WI38 (cell line): ENCODE results near the gene CHRNG.

Experiments used
- H3K4me3 ChIP-seq: 2 replicates; pipeline ENCODE4 v1.5.1; 2011; ENCODE audit warnings: low read depth, mild to moderate bottlenecking, control low read depth, low read length
- CTCF ChIP-seq: IDR thresholded peaks from 2 replicates; pipeline ENCODE4 v1.5.1; 2012; ENCODE audit warnings: low read depth, mild to moderate bottlenecking, control low read depth, low read length

CHRNG gene

GRCh38 chr2:232494542-232494941, 45.0 kb upstream of the CHRNG start:
- H3K4me3 ChIP-seq, result no peak overlapping the region
- TF ChIP-seq CTCF, result no peak

- no peak overlapping the region for H3K4me3 ChIP-seq
- no peak for TF ChIP-seq CTCF
These were observed 44.2 kb upstream of the CHRNG start for GRCh38 chr2:232495292-232495691.

- no peak overlapping the region for H3K4me3 ChIP-seq
- no peak for TF ChIP-seq CTCF
These were observed 42.8 kb upstream of the CHRNG start for GRCh38 chr2:232496501-232497270.

GRCh38 chr2:232497348-232497747, 42.1 kb upstream of the CHRNG start:
- no peak overlapping the region for H3K4me3 ChIP-seq
- TF ChIP-seq CTCF, result no peak

GRCh38 chr2:232498452-232498851, 41.0 kb upstream of the CHRNG start:
- no peak overlapping the region for H3K4me3 ChIP-seq
- no peak for TF ChIP-seq CTCF

GRCh38 chr2:232501331-232501771, 38.1 kb upstream of the CHRNG start:
- H3K4me3 ChIP-seq, result no peak overlapping the region
- TF ChIP-seq CTCF, result no peak

GRCh38 chr2:232501794-232502390, 37.6 kb upstream of the CHRNG start:
- no peak for TF ChIP-seq CTCF
- H3K4me3 ChIP-seq, result no peak overlapping the region
